IMR-90 (cell line): ENCODE measurements around the gene ANO9.

Source experiments
- CEBPB ChIP-seq: IDR thresholded peaks from 2 replicates; pipeline ENCODE4 v1.6.1; 2012; ENCODE audit warnings: low read depth, low read length, improper control_type of control experiment
- CHD1 ChIP-seq: IDR thresholded peaks from 2 replicates; pipeline ENCODE4 v1.6.1; 2012; ENCODE audit warnings: low read depth, low read length, improper control_type of control experiment
- FOS ChIP-seq: fragments of 150-350 bp; IDR thresholded peaks from 2 replicates; pipeline ENCODE4 v1.6.1; 2016; ENCODE audit warnings: low read depth, low read length
- MAFK ChIP-seq: IDR thresholded peaks from 2 replicates; pipeline ENCODE4 v1.6.1; 2012; ENCODE audit warnings: low read depth, low read length, improper control_type of control experiment
- MAZ ChIP-seq: IDR thresholded peaks from 2 replicates; pipeline ENCODE4 v1.6.1; 2012; ENCODE audit warnings: low read depth, mild to moderate bottlenecking, low read length, improper control_type of control experiment, moderate library complexity, borderline replicate concordance
- POLR2A ChIP-seq: IDR thresholded peaks from 2 replicates; pipeline ENCODE4 v1.6.1; 2012; ENCODE audit warnings: mild to moderate bottlenecking, low read depth, low read length
- RCOR1 ChIP-seq: IDR thresholded peaks from 2 replicates; pipeline ENCODE4 v1.6.1; 2012; ENCODE audit warnings: mild to moderate bottlenecking, low read length, improper control_type of control experiment; ENCODE audit not compliant: insufficient replicate concordance
- RFX5 ChIP-seq: IDR thresholded peaks from 2 replicates; pipeline ENCODE4 v1.8.0; 2012; ENCODE audit warnings: low read depth, mild to moderate bottlenecking, low read length, moderate library complexity
- SMC3 ChIP-seq: fragments of 150-350 bp; IDR thresholded peaks from 2 replicates; pipeline ENCODE4 v1.6.1; 2016; ENCODE audit warnings: low read depth, mild to moderate bottlenecking, antibody characterized with exemption, low read length, moderate library complexity
- USF2 ChIP-seq: fragments of 150-350 bp; IDR thresholded peaks from 2 replicates; pipeline ENCODE4 v1.6.1; 2017; ENCODE audit warnings: mild to moderate bottlenecking, antibody characterized with exemption, low read length, low read depth
- TF ChIP-seq, protein P1 (sequence below): conservative IDR thresholded peaks from 2 replicates; pipeline ENCODE4 v1.5.1; 2012; ENCODE audit warnings: mild to moderate bottlenecking, low read depth, low read length, improper control_type of control experiment
- TF ChIP-seq, protein P2 (sequence below): fragments of 150-350 bp; IDR thresholded peaks from 2 replicates; pipeline ENCODE4 v1.6.1; 2016; ENCODE audit warnings: low read depth, mild to moderate bottlenecking, low read length, moderate library complexity, borderline replicate concordance

GRCh38 chr11:399731-400211 is 42.0 kb downstream of the ANO9 start:
- no peak for TF ChIP-seq POLR2A
- TF ChIP-seq CHD1: no peak
- TF ChIP-seq, protein P1, sequence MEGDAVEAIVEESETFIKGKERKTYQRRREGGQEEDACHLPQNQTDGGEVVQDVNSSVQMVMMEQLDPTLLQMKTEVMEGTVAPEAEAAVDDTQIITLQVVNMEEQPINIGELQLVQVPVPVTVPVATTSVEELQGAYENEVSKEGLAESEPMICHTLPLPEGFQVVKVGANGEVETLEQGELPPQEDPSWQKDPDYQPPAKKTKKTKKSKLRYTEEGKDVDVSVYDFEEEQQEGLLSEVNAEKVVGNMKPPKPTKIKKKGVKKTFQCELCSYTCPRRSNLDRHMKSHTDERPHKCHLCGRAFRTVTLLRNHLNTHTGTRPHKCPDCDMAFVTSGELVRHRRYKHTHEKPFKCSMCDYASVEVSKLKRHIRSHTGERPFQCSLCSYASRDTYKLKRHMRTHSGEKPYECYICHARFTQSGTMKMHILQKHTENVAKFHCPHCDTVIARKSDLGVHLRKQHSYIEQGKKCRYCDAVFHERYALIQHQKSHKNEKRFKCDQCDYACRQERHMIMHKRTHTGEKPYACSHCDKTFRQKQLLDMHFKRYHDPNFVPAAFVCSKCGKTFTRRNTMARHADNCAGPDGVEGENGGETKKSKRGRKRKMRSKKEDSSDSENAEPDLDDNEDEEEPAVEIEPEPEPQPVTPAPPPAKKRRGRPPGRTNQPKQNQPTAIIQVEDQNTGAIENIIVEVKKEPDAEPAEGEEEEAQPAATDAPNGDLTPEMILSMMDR: no peak
- no peak for TF ChIP-seq FOS
- TF ChIP-seq, protein P2, sequence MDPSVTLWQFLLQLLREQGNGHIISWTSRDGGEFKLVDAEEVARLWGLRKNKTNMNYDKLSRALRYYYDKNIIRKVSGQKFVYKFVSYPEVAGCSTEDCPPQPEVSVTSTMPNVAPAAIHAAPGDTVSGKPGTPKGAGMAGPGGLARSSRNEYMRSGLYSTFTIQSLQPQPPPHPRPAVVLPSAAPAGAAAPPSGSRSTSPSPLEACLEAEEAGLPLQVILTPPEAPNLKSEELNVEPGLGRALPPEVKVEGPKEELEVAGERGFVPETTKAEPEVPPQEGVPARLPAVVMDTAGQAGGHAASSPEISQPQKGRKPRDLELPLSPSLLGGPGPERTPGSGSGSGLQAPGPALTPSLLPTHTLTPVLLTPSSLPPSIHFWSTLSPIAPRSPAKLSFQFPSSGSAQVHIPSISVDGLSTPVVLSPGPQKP: no peak
- TF ChIP-seq MAFK: no peak
- TF ChIP-seq USF2: no peak
- TF ChIP-seq CEBPB: no peak
- no peak for TF ChIP-seq RCOR1
- no peak for TF ChIP-seq SMC3
- no peak for TF ChIP-seq RFX5
- TF ChIP-seq MAZ: no peak
